CD4-positive, alpha-beta T cell (primary cell): ENCODE data around the gene PAOX. TPM values are rescaled to one million over a fixed set of nuclear protein-coding genes. Genes with fewer than 3 reads are reported as not detected.

Experiments used
- ATAC-seq: fragments of 200-7000 bp; cut with Tn5 transposase; one replicate; pipeline ENCODE4 v1.10.0; 2022; ENCODE audit warnings: mild to moderate bottlenecking; ENCODE audit not compliant: poor library complexity
- CTCF ChIA-PET: fragments of 350-600 bp; sonication (Branson Sonifier 250); formaldehyde crosslinking; loops from one replicate; lab custom pipeline; 2021; ENCODE audit warnings: antibody characterized with exemption, inconsistent platforms; lab: Charles Lee
- POLR2A ChIA-PET: fragments of 350-600 bp; sonication (Branson Sonifier 250); formaldehyde crosslinking; loops from one replicate; lab custom pipeline; 2021; ENCODE audit warnings: antibody characterized with exemption, inconsistent platforms; lab: Charles Lee
- DNase-seq, 14 experiments: peaks; one replicate each; pipeline ENCODE4 v3.0.0-alpha.2; 2013 to 2020; ENCODE audit warnings: mixed read lengths in 2 of 14
- H3K27ac ChIP-seq, 2 donors: one replicate each; pipeline versions ENCODE4 v1.5.1 to v1.7.0; 2013; ENCODE audit warnings: low read length in 2 of 2, low read depth in 1 of 2, mild to moderate bottlenecking in 1 of 2
- H3K27me3 ChIP-seq, 2 experiments: 1 replicate in 1 of 2; 2 replicates in 1 of 2; pipeline versions ENCODE4 v1.6.1 to v1.7.0; 2013; ENCODE audit warnings: low read length in 2 of 2, control low read depth in 1 of 2, mild to moderate bottlenecking in 1 of 2, moderate library complexity in 1 of 2; ENCODE audit not compliant: insufficient read depth in 2 of 2, control insufficient read depth in 1 of 2
- H3K36me3 ChIP-seq: one replicate; pipeline ENCODE4 v1.6.1; 2013; ENCODE audit warnings: low read length, control low read depth; ENCODE audit not compliant: insufficient read depth
- H3K4me1 ChIP-seq: one replicate; pipeline ENCODE4 v1.6.1; 2013; ENCODE audit warnings: low read length, control low read depth; ENCODE audit not compliant: insufficient read depth
- H3K4me3 ChIP-seq: one replicate; pipeline ENCODE4 v1.5.1; 2013; ENCODE audit warnings: mild to moderate bottlenecking, low read length, moderate library complexity
- H3K9me3 ChIP-seq, 2 experiments: 1 replicate in 1 of 2; 2 replicates in 1 of 2; pipeline versions ENCODE4 v1.6.1 to v1.7.0; 2013; ENCODE audit warnings: low read length in 2 of 2, mild to moderate bottlenecking in 2 of 2, control low read depth in 1 of 2, moderate library complexity in 1 of 2; ENCODE audit not compliant: control insufficient read depth in 1 of 2, insufficient read depth in 1 of 2
- H3K27ac Mint-ChIP-seq: one replicate; pipeline ENCODE4 v1.8.0; 2020; ENCODE audit warnings: mixed read lengths
- H3K27me3 Mint-ChIP-seq: one replicate; pipeline ENCODE4 v1.8.0; 2021; ENCODE audit warnings: mixed read lengths
- H3K36me3 Mint-ChIP-seq: one replicate; pipeline ENCODE4 v1.8.0; 2021; ENCODE audit warnings: low read depth, mixed read lengths
- H3K4me1 Mint-ChIP-seq: one replicate; pipeline ENCODE4 v1.8.0; 2021; ENCODE audit warnings: low read depth, mixed read lengths
- H3K4me3 Mint-ChIP-seq: one replicate; pipeline ENCODE4 v1.8.0; 2020; ENCODE audit warnings: mild to moderate bottlenecking, mixed read lengths
- H3K9me3 Mint-ChIP-seq: one replicate; pipeline ENCODE4 v1.8.0; 2020; ENCODE audit warnings: mixed read lengths
- intact Hi-C, 2 experiments: fragments of 100-400 bp; cut with DNase I in 1 of 2; cut with micrococcal nuclease in 1 of 2; formaldehyde crosslinking; loops; one replicate each; pipeline versions ENCODE4 v1.15.1 to v1.9.0; 2023 to 2025; cut with DNase I, micrococcal nuclease
- total RNA-seq, 174 experiments: library from RNA in 2 of 174; stranded (reverse) in 2 of 174; gene quantifications; one replicate each; pipeline ENCODE4 v1.2.3 and lab custom pipeline; 2021 to 2026
- TF ChIP-seq, protein P1 (sequence below): fragments of 200-600 bp; IDR thresholded peaks from one replicate; pipeline ENCODE4 v1.8.0; 2022; ENCODE audit warnings: antibody characterized with exemption, mild to moderate bottlenecking

PAOX gene
- total RNA-seq, 2 experiments from 2014 or later = 1.9 to 2.6 TPM

DNA sequence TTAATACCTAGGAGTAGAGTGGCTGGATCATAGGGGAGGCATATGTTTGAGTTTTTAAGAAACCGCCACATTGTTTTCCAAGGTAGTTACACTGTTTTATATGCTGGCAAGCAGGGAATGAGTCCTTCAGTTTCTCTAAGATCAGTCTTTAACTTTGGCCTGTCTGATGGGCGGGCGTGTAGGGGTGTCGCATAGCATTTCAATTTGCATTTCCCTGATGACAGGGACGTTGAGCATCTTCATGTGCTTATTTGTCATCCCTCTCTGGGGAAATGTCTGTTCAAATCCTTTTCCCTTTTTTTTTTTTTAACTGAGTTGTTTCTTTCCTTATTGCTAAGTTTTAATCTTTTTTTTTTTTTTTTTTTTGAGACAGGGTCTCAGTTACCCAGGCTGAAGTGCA, 24.7 kb downstream of the PAOX start:
- H3K27ac ChIP-seq = no peak overlapping the region
- no peak overlapping the region for H3K4me3 Mint-ChIP-seq
- H3K36me3 Mint-ChIP-seq = peaks cover 88% of the 10 kb centered on the region
- CTCF ChIA-PET = no interaction called here
- H3K4me1 ChIP-seq = peaks cover 12% of the 10 kb centered on the region
- no peaks in the 10 kb centered on the region for H3K27me3 ChIP-seq
- POLR2A ChIA-PET = no interaction called here
- H3K9me3 Mint-ChIP-seq = no peaks in the 10 kb centered on the region
- H3K27ac Mint-ChIP-seq = no peak overlapping the region
- H3K9me3 ChIP-seq = no peaks in the 10 kb centered on the region
- DNase-seq = no peak
- TF ChIP-seq, protein P1, sequence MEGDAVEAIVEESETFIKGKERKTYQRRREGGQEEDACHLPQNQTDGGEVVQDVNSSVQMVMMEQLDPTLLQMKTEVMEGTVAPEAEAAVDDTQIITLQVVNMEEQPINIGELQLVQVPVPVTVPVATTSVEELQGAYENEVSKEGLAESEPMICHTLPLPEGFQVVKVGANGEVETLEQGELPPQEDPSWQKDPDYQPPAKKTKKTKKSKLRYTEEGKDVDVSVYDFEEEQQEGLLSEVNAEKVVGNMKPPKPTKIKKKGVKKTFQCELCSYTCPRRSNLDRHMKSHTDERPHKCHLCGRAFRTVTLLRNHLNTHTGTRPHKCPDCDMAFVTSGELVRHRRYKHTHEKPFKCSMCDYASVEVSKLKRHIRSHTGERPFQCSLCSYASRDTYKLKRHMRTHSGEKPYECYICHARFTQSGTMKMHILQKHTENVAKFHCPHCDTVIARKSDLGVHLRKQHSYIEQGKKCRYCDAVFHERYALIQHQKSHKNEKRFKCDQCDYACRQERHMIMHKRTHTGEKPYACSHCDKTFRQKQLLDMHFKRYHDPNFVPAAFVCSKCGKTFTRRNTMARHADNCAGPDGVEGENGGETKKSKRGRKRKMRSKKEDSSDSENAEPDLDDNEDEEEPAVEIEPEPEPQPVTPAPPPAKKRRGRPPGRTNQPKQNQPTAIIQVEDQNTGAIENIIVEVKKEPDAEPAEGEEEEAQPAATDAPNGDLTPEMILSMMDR = no peak
- no peak for ATAC-seq
- H3K27me3 Mint-ChIP-seq = no peaks in the 10 kb centered on the region
- no peak overlapping the region for H3K4me3 ChIP-seq
- H3K36me3 ChIP-seq = peaks cover 56% of the 10 kb centered on the region
- peaks cover 38% of the 10 kb centered on the region for H3K4me1 Mint-ChIP-seq
- intact Hi-C loops = no loop called here

DNA sequence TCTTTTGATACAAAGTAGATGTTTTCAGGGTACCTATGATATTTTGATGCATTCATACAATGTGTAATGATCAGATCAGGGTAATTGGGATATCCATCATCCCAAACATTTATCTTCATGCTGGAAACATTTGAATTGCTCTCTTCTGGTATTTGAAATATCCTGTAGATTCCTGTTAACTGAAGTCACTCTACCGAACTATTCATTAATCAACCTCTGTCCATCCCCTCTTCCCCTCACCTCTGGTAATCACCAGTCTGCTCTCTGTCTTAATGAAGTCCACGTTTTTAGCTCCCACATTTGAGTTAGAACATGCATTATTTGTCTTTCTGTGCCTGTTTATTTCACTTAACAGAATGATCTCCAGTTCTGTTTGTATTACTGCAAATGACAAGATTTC, 26.2 kb downstream of the PAOX start:
- peaks cover 49% of the 10 kb centered on the region for H3K4me1 Mint-ChIP-seq
- peaks cover 94% of the 10 kb centered on the region for H3K36me3 Mint-ChIP-seq
- peaks cover 10% of the 10 kb centered on the region for H3K4me1 ChIP-seq
- H3K36me3 ChIP-seq = peaks cover 52% of the 10 kb centered on the region
- POLR2A ChIA-PET = no interaction called here
- intact Hi-C loops = no loop called here
- no peaks in the 10 kb centered on the region for H3K9me3 Mint-ChIP-seq
- TF ChIP-seq, protein P1 = no peak
- CTCF ChIA-PET = no interaction called here
- no peak overlapping the region for H3K27ac Mint-ChIP-seq
- H3K9me3 ChIP-seq = peaks cover 0 to 4% of the 10 kb centered on the region in 2 experiments
- H3K27me3 ChIP-seq = no peaks in the 10 kb centered on the region
- H3K4me3 Mint-ChIP-seq = no peak overlapping the region
- no peak overlapping the region for H3K4me3 ChIP-seq
- ATAC-seq (no peak), DNase-seq (no peak)
- H3K27me3 Mint-ChIP-seq = no peaks in the 10 kb centered on the region
- H3K27ac ChIP-seq = no peak overlapping the region

DNA sequence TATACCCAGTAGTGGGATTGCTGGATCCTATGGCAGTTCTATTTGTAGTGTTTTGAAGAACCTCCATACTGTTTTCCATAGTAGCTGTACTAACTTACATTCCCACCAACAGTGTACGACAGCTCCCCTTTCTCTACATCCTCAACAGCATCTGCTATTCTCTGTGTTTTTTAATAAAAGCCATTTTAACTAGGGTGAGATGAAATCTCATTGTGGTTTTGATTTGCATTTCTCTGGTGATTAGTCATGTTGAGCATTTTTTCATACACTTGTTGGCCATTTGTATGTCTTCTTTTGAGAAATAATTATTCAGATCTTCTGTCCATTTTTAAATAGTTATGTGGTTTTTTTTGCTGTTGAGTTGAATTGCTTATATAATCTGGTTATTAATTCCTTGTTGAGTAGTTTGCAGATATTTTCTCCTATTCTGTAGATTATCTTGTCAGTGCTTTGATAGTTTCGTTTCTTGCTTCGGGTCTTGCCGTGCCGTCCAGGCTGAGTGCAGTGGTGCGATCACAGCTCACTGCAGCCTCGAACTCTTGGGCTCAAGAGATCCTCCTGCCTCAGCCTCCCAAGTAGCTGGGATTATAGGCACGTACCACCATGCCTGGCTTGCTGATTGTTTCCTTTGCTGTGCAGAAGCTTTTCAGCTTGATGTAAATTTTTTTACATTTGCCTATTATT, 26.9 kb downstream of the PAOX start:
- H3K27me3 ChIP-seq = no peaks in the 10 kb centered on the region
- no peak for DNase-seq
- peaks cover 2 to 7% of the 10 kb centered on the region in 2 experiments for H3K9me3 ChIP-seq
- H3K36me3 ChIP-seq = peaks cover 54% of the 10 kb centered on the region
- ChIA-PET POLR2A (no interaction called here), CTCF (no interaction called here)
- H3K4me3 ChIP-seq = no peak overlapping the region
- intact Hi-C loops = no loop called here
- no peak overlapping the region for H3K4me3 Mint-ChIP-seq
- H3K27me3 Mint-ChIP-seq = no peaks in the 10 kb centered on the region
- H3K27ac ChIP-seq = no peak overlapping the region
- H3K36me3 Mint-ChIP-seq = peaks cover 94% of the 10 kb centered on the region
- peaks cover 49% of the 10 kb centered on the region for H3K4me1 Mint-ChIP-seq
- no peaks in the 10 kb centered on the region for H3K9me3 Mint-ChIP-seq
- no peak overlapping the region for H3K27ac Mint-ChIP-seq
- H3K4me1 ChIP-seq = peaks cover 5% of the 10 kb centered on the region
- ATAC-seq = no peak
- TF ChIP-seq, protein P1 = no peak
